Embryonic facial prominence (tissue), 1 donor: ENCODE results near the gene P3H4.

Experiments used
- DNase-seq: peaks from one replicate; pipeline ENCODE4 v3.0.0-alpha.2; 2016; ENCODE audit errors: extremely low spot score

The P3H4 gene

GRCh38 chr17:41772218-41772585 is 39.5 kb downstream of the P3H4 start:
- no peak for DNase-seq

- no peak for DNase-seq
Observed at GRCh38 chr17:41771389-41772206, 40.2 kb downstream of the P3H4 start.

- DNase-seq, result no peak
Observed at GRCh38 chr17:41769985-41770384, 41.8 kb downstream of the P3H4 start.

GRCh38 chr17:41769346-41769862 is 42.3 kb downstream of the P3H4 start:
- no peak for DNase-seq

- DNase-seq, result no peak
Observed at GRCh38 chr17:41768682-41769288, 43.0 kb downstream of the P3H4 start.

GRCh38 chr17:41767324-41768042 is 44.3 kb downstream of the P3H4 start:
- no peak for DNase-seq

- DNase-seq, result no peak
Observed at GRCh38 chr17:41766135-41766534, 45.6 kb downstream of the P3H4 start.

- DNase-seq, result no peak
Observed at GRCh38 chr17:41763327-41763726, 48.4 kb downstream of the P3H4 start.

- DNase-seq, result no peak
Observed at GRCh38 chr17:41762841-41763240, 48.9 kb downstream of the P3H4 start.

GRCh38 chr17:41762391-41762790 is 49.4 kb downstream of the P3H4 start:
- no peak for DNase-seq

GRCh38 chr17:41760878-41761277 is 50.9 kb downstream of the P3H4 start:
- no peak for DNase-seq

GRCh38 chr17:41758601-41759000 is 53.1 kb downstream of the P3H4 start:
- DNase-seq, result no peak

- DNase-seq, result no peak
Observed at GRCh38 chr17:41754066-41754465, 57.7 kb downstream of the P3H4 start.
